Measurements from ENCODE around the gene PRMT9. TPM values are rescaled to one million over a fixed set of nuclear protein-coding genes. Genes with fewer than 3 reads are reported as not detected.
A peak's percentile ranks its signal among the peaks of the same experiment; 100 is the strongest.

Gene PRMT9
- total and polyA plus RNA-seq, 2 experiments from 2014 or later, result 6.0 to 8.6 TPM

DNA sequence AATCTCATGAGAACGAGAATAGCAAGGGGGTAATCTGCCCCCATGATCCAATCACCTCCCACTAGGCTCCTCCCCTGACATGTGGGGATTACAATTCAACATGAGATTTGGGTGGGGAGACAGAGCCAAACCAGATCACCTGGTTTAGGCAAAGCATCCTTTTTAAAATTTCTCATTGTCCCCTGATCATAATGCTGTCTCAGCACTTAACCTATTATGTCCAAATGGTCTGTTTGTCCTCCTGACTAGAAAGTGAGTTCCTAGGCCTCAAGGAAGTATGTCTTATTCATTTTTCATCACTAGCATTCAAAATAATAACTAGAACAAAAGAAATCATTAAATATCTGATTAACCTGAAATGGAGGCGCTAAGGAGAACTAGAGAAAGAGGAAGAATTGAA, 7.9 kb upstream of the PRMT9 start:
- Histone ChIP-seq H2AFZ (no peak overlapping the region), H3K9ac (no peak overlapping the region), H3F3A (ENCODE audit: insufficient read depth) (no peaks in the 10 kb centered on the region), H3K4me3 (no peak overlapping the region), H3K79me2 (ENCODE audit: insufficient read depth) (no peaks in the 10 kb centered on the region), H3K9me3 (ENCODE audit: low read depth) (no peaks in the 10 kb centered on the region), H4K20me1 (ENCODE audit: insufficient read depth) (no peaks in the 10 kb centered on the region), H3K27me3 (replicated peaks; ENCODE audit: insufficient read depth) (no peaks in the 10 kb centered on the region), H3K36me3 (ENCODE audit: low read depth) (no peaks in the 10 kb centered on the region), H3K9me2 (ENCODE audit: insufficient read depth) (no peaks in the 10 kb centered on the region), H3K27ac (no peak overlapping the region), H3K4me2 (ENCODE audit: unreplicated experiment) (no peak overlapping the region), H3K4me1 (ENCODE audit: insufficient read depth) (no peaks in the 10 kb centered on the region)
- WGBS, 2 experiments (ENCODE audit: low coverage in 1 of 2, low lambda C conversion rate in 2 of 2, missing lambda C conversion rate in 2 of 2), result 69% methylated on average over 2 of the region's 2 CpGs
- no peak for DNase-seq
- in situ Hi-C loops (cut with MboI), result no loop called here
- TF ChIP-seq EZH2phosphoT487 (IDR thresholded peaks at IDR 0.05; ENCODE audit: insufficient read depth, low read depth) (no peak), EZH2 (IDR thresholded peaks at IDR 0.05; ENCODE audit: insufficient read depth, poor library complexity, severe bottlenecking) (no peak)

DNA sequence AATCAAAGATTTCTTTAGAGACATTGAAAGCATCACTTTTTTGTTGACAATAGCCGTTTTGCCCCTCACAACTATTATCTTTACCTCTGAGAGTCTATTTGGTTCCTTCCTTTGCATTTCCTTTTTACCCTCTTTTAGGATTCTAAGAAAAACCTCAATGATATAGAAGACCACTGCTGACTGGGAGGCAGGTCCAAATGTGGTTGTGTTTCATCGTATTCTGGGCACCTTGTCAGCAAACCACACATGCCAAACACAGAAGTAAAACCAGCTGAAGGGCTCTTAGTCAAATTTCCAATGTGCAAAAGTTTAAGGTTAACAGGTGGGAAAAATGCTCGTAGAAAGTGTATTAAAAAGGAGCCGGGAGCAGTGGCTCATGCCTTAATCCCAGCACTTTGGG, 5.1 kb upstream of the PRMT9 start:
- peak; percentile 13 for DNase-seq
- no peaks in the 10 kb centered on the region for H3K9me3 ChIP-seq (ENCODE audit: low read depth)
- H2AFZ ChIP-seq, result no peak overlapping the region
- no peaks in the 10 kb centered on the region for H3F3A ChIP-seq (ENCODE audit: insufficient read depth)
- H4K20me1 ChIP-seq (ENCODE audit: insufficient read depth), result no peaks in the 10 kb centered on the region
- in situ Hi-C loops (cut with MboI), result no loop called here
- TF ChIP-seq EZH2 (IDR thresholded peaks at IDR 0.05; ENCODE audit: insufficient read depth, poor library complexity, severe bottlenecking) (no peak), EZH2phosphoT487 (IDR thresholded peaks at IDR 0.05; ENCODE audit: insufficient read depth, low read depth) (no peak)
- H3K27me3 ChIP-seq (replicated peaks; ENCODE audit: insufficient read depth), result no peaks in the 10 kb centered on the region
- H3K9ac ChIP-seq, result no peak overlapping the region
- no peaks in the 10 kb centered on the region for H3K9me2 ChIP-seq (ENCODE audit: insufficient read depth)
- no peak overlapping the region for H3K4me2 ChIP-seq (ENCODE audit: unreplicated experiment)
- no peaks in the 10 kb centered on the region for H3K36me3 ChIP-seq (ENCODE audit: low read depth)
- no peak overlapping the region for H3K4me3 ChIP-seq
- no peaks in the 10 kb centered on the region for H3K4me1 ChIP-seq (ENCODE audit: insufficient read depth)
- 25 to 45% methylated on average over 4 of the region's 4 CpGs for WGBS, 2 experiments (ENCODE audit: low coverage in 1 of 2, low lambda C conversion rate in 2 of 2, missing lambda C conversion rate in 2 of 2)
- H3K79me2 ChIP-seq (ENCODE audit: insufficient read depth), result no peaks in the 10 kb centered on the region
- no peak overlapping the region for H3K27ac ChIP-seq

DNA sequence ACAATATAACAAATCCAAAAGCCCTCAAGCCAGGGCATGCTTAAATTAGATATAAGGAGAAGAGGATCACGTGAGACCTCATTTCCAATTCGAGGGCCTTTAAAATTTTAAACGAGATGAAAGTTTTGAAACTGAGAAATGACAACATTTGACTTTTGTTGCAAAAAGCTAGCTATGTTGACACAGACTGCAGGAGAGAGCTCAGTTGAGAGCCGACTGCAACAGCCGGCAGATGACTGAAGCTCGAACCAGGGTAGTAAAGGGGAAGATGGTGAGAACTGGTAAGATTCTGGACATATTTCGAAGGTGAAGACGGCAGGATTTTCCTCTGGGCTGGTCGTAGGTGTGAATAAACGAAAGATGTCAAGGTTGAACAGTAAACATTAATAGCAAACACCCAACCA, 773 bp downstream of the PRMT9 start:
- Histone ChIP-seq H3K4me3 (peak overlapping the region; percentile 96), H3K79me2 (ENCODE audit: insufficient read depth) (peaks cover 54% of the 10 kb centered on the region), H2AFZ (peak overlapping the region; percentile 98), H3K27ac (peak overlapping the region; percentile 85), H3K9me2 (ENCODE audit: insufficient read depth) (no peaks in the 10 kb centered on the region), H3K27me3 (replicated peaks; ENCODE audit: insufficient read depth) (no peaks in the 10 kb centered on the region), H4K20me1 (ENCODE audit: insufficient read depth) (no peaks in the 10 kb centered on the region), H3K4me1 (ENCODE audit: insufficient read depth) (peaks cover 7% of the 10 kb centered on the region; the same call in 1 of the 2 replicates), H3K36me3 (ENCODE audit: low read depth) (no peaks in the 10 kb centered on the region), H3F3A (ENCODE audit: insufficient read depth) (no peaks in the 10 kb centered on the region), H3K9me3 (ENCODE audit: low read depth) (no peaks in the 10 kb centered on the region), H3K4me2 (ENCODE audit: unreplicated experiment) (peak overlapping the region; percentile 96), H3K9ac (peak overlapping the region; percentile 91)
- WGBS, 2 experiments (ENCODE audit: low coverage in 1 of 2, low lambda C conversion rate in 2 of 2, missing lambda C conversion rate in 2 of 2), result 2 to 4% methylated on average over 10 of the region's 10 CpGs
- peak; percentile 73 for DNase-seq
- no peak for TF ChIP-seq EZH2 (IDR thresholded peaks at IDR 0.05; ENCODE audit: insufficient read depth, poor library complexity, severe bottlenecking)
- no peak for TF ChIP-seq EZH2phosphoT487 (IDR thresholded peaks at IDR 0.05; ENCODE audit: insufficient read depth, low read depth)
- in situ Hi-C loops (cut with MboI), result no loop called here

- Histone ChIP-seq H3K27me3 (replicated peaks; ENCODE audit: insufficient read depth) (no peaks in the 10 kb centered on the region), H3K9ac (peak overlapping the region; percentile 91), H3K4me1 (ENCODE audit: insufficient read depth) (peaks cover 7% of the 10 kb centered on the region; the same call in 1 of the 2 replicates), H3K9me2 (ENCODE audit: insufficient read depth) (no peaks in the 10 kb centered on the region), H3K9me3 (ENCODE audit: low read depth) (no peaks in the 10 kb centered on the region), H3K4me3 (peak overlapping the region; percentile 96), H3K79me2 (ENCODE audit: insufficient read depth) (peaks cover 58% of the 10 kb centered on the region), H3F3A (ENCODE audit: insufficient read depth) (no peaks in the 10 kb centered on the region), H2AFZ (peak overlapping the region; percentile 98), H3K4me2 (ENCODE audit: unreplicated experiment) (peak overlapping the region; percentile 96), H3K27ac (peak overlapping the region; percentile 85), H4K20me1 (ENCODE audit: insufficient read depth) (no peaks in the 10 kb centered on the region), H3K36me3 (ENCODE audit: low read depth) (no peaks in the 10 kb centered on the region)
- WGBS, 2 experiments (ENCODE audit: low coverage in 1 of 2, low lambda C conversion rate in 2 of 2, missing lambda C conversion rate in 2 of 2), result 51 to 53% methylated on average over 3 of the region's 3 CpGs
- TF ChIP-seq EZH2 (IDR thresholded peaks at IDR 0.05; ENCODE audit: insufficient read depth, poor library complexity, severe bottlenecking) (no peak), EZH2phosphoT487 (IDR thresholded peaks at IDR 0.05; ENCODE audit: insufficient read depth, low read depth) (no peak)
- in situ Hi-C loops (cut with MboI), result no loop called here
- DNase-seq, result peak; percentile 9
Observed at GRCh38 chr4:147682755-147683154, 1.2 kb downstream of the PRMT9 start.
